HG03354 (cell line): ENCODE measurements around the gene GABBR2.

Source experiments
- ATAC-seq: cut with Tn5 transposase; IDR thresholded peaks from one replicate; pipeline ENCODE4 v1.9.1; 2021; ENCODE audit warnings: mild to moderate bottlenecking; ENCODE audit not compliant: unreplicated experiment, poor library complexity, severe bottlenecking

Gene GABBR2

GRCh38 chr9:98369066-98369425 is 339.7 kb downstream of the GABBR2 start:
- ATAC-seq, result no peak

GRCh38 chr9:98368366-98369065 is 340.2 kb downstream of the GABBR2 start:
- ATAC-seq, result no peak

GRCh38 chr9:98367923-98368322 is 340.8 kb downstream of the GABBR2 start:
- ATAC-seq, result no peak

GRCh38 chr9:98367371-98367900 is 341.3 kb downstream of the GABBR2 start:
- ATAC-seq, result no peak

GRCh38 chr9:98365781-98366180 is 343.0 kb downstream of the GABBR2 start:
- ATAC-seq, result no peak

- ATAC-seq, result no peak
These were observed 343.5 kb downstream of the GABBR2 start for GRCh38 chr9:98365227-98365669.

- ATAC-seq, result no peak
These were observed 344.6 kb downstream of the GABBR2 start for GRCh38 chr9:98364086-98364485.

- no peak for ATAC-seq
These were observed 345.1 kb downstream of the GABBR2 start for GRCh38 chr9:98363644-98364043.

- no peak for ATAC-seq
These were observed 346.0 kb downstream of the GABBR2 start for GRCh38 chr9:98362624-98363252.

GRCh38 chr9:98361645-98362044 is 347.1 kb downstream of the GABBR2 start:
- no peak for ATAC-seq

GRCh38 chr9:98360176-98360708 is 348.5 kb downstream of the GABBR2 start:
- no peak for ATAC-seq

GRCh38 chr9:98359569-98359968 is 349.2 kb downstream of the GABBR2 start:
- no peak for ATAC-seq

GRCh38 chr9:98357921-98358535 is 350.7 kb downstream of the GABBR2 start:
- ATAC-seq, result no peak

- ATAC-seq, result no peak
These were observed 351.6 kb downstream of the GABBR2 start for GRCh38 chr9:98356953-98357690.

GRCh38 chr9:98356326-98356725 is 352.4 kb downstream of the GABBR2 start:
- no peak for ATAC-seq

GRCh38 chr9:98351370-98351769 is 357.4 kb downstream of the GABBR2 start:
- no peak for ATAC-seq

GRCh38 chr9:98347642-98348041 is 361.1 kb downstream of the GABBR2 start:
- ATAC-seq, result no peak

GRCh38 chr9:98345011-98345410 is 363.7 kb downstream of the GABBR2 start:
- no peak for ATAC-seq

GRCh38 chr9:98344581-98344980 is 364.2 kb downstream of the GABBR2 start:
- no peak for ATAC-seq

- ATAC-seq, result no peak
These were observed 365.9 kb downstream of the GABBR2 start for GRCh38 chr9:98342820-98343210.
